NCI-H2196 treated with DMSO at 0.1 percent for 48 hours (cell line): Measurements from ENCODE around the gene GRID1.
"Not testable (repeated sequence)": the region's sequence is repeated elsewhere in the genome, so short reads cannot be mapped to it uniquely, and the experiment has no call there.

Experiments
- DNase-seq: peaks from one replicate; lab custom pipeline; 2025; ENCODE audit not compliant: unreplicated experiment; lab: John Stamatoyannopoulos, UW

The GRID1 gene

DNA sequence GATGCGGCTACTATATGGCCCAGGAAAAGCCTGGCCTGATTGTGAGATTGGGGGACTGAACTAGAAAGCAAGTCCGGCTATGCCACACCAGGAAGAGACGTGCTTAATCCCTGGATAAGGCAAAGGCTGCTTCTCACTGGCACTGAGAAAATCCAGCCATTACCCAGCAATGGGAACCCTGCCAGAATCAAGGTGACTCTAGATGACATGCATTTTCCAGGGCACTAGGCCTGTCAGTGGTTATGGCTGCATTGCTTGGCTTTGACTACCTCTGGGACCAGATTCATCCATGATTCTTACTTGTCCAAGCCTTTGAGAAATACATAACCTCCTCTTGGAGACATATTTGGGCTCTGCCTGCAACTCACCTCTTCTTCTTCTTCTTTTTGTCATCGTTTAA is 317.2 kb downstream of the GRID1 start:
- no peak for DNase-seq

DNA sequence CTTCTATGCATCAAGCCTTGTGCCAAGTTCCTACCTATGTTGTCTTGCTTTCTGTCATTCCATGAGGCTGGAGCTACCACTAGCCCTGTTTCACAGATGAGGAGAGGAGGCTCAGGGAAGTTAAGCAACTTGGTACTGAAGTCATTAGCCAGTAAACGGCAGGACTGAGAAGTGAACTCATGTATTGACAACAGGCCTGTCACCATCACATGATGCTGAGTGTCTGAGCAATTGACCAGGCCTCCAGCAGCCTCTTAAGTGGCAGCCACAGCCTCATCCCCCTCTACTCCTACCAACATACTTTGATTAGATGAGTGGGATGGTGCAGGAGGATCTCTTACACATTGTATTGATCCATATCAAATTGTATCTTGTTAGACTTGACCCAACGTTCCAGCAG is 317.6 kb downstream of the GRID1 start:
- DNase-seq = no peak

DNA sequence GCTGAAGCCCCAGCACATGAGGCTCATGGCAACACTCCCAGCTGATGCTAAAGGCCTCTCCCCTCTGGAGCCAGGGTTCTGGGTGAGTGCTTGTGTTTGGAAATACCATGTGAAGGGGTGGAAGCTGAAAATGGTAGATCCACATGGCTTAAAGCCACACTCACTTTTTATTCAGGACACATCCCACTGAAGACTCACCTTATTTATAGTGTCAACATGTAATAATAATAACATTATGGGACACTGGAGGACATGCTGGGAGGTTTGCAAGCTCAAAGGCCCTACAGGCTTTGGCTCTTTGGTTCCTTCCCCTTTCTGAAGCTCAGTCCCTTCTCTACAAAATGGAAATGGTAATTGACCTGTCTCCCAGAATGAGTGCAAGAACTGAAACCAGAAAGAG is 318.0 kb downstream of the GRID1 start:
- DNase-seq = no peak

DNA sequence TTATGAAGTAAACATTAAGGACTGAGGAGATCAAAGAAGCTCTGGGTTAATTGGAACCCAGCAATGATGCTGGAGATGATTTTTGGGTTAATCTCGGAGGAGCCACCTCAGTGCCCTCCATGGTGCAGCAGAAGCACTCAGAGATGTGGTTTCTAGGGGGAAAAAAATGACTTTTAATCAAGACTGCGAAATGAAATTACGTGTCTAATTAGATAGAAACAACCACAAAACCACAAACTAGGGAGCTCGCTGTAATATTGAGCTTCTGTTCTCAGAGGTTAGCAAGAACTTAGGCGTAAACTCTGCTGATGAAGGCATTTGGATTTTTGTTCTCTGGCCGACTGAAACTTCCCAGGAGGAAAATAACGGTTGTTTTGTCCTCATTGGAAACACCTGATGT is 319.0 kb downstream of the GRID1 start:
- no peak for DNase-seq

DNA sequence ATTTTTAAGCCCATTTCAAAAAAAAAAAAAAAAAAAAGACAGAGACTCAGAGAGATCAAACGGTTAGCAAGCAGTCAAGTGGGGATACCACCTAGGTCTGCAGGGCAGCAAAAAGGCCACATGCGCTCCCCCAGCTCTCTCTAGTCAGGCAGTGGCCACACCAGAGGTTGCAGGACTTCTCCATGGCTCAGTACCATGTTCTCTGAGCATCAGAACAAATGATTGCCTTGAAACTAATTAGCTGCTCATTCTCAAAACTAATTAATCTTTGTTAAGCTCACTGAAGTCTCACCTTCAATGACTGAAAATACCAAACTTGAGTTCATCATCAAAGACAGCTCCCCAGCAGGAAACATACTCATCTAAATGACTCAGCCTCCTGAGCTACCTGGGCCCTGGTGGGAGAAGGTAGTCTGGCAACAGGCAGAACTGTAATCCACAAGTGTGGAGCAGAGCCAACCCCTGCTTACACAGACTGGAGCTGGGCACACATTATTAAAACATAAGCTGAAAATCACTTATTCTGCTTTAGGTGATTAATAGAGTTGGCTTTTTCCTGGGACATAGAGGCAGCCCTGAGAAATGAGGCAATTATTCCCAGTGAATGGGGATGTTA is 319.6 kb downstream of the GRID1 start:
- no peak for DNase-seq

DNA sequence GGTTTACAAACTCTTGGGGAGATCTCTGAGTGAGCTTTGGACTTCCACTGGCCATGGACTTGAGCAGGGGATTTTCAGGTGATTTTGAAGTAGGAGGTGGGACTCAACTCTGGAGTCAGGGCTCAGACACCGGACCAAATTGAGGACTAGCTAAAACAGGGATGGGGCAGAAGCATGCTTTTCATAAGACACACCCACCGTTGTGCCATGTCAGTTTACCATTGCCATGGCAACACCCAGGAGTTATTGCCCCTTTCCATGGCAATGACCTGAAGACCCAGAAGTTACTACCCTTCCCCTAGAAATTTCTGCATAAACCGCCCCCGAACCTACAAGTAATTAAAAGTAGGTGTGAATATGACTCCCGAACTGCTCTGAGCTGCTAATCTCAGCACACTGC is 320.7 kb downstream of the GRID1 start:
- DNase-seq = no peak

DNA sequence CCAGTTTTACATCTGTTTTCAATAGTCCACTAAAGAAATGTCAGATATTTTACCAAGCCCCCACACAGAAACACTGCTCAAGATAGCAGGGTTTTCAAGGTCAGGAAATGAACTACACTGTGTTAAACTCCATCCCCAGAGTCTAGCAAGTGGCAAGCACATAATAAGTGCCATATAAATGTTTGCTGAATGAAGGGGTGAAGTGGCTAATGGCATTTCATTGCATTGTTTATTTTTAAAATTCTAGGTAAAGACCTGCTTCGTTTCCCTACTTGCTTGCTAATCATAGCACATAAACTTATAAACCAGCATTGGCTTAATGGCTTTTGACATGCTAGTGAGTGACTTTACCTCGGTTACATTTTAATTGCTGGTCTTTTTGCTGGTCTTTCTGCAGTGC is 322.6 kb downstream of the GRID1 start:
- DNase-seq = no peak

DNA sequence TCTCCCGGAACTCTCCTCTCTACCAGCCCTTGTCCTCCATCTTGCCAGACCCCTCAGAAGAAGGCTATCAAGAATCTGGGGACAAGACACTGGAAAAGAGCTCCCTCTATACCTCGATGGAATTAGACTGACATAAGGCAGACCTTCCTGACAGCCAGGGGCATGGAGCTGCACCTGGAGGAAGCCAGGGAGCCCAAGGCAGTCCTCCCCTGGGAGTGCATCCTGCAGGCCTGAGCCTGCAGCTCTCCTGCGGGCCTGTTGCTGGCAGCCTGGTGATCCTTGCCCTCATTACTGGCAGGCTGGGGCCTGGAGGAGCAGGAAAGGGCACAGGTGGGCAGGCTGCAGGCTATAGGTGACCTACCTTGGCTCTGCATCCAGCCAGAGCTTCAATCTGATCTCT is 323.4 kb downstream of the GRID1 start:
- no peak for DNase-seq

DNA sequence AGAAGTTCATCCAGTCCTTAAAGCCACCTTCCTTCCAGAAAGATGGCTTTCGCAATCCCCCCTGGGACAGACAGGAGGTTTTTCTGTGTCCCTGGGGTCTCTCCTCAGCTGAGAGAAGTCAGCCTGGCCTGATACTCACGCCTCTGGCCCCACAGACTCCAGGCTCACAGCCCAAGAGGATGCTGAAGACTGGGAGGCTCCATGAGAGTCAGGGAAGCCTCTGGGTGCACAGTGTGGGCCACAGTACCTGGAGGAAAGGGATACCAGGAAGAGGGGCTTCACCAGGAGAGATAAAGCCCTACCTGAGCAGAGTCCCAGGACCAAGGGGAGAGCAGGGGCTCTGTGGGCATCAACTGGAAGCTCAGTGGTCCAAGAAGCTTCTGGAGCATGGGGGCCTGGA is 324.4 kb downstream of the GRID1 start:
- DNase-seq = no peak

DNA sequence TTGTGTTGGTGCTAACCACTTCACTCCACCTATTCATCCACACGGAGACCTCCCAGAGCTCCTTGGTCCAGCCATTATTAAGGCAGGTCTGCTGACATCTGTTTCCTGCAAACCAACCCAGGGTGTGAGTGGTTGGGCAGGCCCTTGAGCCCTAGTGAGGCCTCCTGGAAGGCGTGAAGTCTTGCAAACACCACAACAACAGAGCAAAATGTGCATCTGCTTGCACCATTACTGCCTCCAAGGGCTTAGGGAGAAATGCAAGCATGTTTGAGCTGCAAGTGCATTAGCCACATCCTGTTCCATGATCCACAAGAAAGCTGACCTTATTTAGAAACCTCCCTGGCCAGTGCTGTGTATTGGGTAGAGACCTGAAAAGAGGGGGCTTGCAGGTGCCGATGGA is 325.5 kb downstream of the GRID1 start:
- no peak for DNase-seq

DNA sequence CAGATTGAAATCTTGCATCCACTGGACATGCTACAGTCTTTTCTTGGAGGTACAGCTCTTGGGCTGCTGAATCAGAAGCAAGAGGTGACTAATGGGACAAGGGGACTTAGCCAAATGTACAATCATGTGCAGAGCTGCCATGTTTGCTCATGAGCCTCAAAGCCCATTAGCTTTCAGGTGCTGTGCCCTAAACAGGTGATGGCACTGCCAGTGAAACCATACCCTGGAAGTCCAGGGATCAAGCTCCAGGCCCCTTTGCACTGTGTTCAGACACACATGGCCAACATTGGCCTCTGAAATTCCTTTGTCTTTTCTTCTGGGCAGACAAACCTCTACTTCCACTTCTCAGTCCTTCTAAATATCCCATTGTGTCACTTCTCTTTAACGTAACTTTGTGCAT is 328.2 kb downstream of the GRID1 start:
- no peak for DNase-seq

DNA sequence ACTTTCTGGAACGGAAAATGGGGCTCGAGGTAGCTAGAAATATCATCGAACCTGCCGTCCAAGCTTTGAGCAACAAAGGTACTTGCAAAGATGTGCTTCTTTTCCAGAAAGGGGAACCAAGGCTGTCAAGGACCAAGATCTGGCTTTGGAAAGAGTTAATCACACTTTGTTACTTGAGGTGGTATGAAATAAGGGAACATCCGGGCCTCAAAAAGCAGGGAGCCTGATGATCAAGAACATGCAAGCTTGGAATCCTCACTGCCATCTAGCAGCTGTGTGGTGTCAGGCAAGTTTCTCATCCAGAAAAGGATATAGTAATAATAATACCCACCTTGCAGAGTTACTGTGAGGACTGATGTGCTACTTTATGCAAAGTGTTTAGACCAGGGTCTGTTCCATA is 329.5 kb downstream of the GRID1 start:
- no peak for DNase-seq

DNA sequence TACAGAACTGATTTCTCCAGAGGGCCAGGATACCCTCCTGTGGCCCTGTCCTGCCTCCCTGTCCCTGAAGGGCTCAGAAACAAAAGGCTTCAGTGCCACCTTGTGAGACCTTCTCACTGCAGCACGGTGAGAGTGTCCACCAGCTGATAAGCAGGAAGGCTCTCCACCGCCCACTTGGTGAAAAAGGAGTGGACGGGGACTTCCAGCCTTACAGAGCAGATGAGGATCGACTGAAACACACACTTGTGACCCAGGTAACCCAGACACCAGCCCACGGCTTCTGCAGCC is 330.1 kb downstream of the GRID1 start:
- DNase-seq = no peak

DNA sequence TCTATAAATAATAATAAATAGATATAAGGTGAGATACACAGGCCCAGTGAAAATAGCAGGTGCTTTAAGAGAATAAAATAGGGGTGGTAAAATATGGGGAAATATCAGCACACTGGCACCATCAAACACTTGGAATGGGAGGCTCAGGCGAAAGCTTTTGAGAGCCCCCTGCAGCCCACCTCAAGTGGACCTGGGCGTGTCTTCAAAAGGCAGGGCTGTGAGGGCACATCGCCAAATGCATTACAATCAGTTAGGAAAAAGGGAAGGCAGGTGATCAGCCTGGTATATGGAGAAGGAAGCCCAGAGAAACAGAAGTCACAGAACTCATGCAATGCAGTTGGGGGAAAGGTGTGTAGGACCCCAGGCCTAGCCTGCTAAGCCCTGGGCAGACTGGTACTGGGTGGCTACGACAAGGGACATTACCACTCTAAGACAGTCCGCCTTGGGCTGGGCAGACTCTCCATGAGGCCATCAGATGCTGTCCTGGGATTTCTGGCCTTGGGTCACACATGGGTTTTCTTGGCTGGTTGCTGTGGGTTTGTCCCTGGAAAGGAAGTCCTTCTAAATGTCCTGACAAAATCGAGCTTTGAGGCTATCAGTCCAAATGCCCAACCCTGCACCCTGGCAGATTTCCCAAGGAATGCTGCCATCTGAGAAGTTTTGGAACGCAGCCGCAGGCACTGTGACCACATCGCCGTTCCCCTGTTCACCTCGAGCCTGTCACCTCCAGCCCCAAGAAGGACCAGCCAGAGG is 330.6 kb downstream of the GRID1 start:
- DNase-seq = no peak

DNA sequence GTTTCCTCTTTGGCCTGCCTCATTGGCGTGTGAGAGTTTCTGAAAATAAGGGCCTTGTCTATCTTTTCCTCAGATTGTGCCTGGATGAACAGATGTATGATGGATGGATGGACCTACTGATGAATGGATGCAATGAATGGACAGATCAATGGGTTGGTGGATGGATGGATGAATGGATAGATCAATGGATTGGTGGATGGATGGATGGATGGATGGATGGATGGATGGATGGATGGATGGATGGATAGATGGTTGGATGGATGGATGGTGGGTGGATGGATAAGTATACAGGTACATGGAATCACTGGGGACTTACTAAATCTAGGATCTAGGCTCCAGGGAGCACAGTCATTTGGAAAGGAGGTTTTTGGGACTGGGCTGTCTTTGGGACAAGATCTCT is 331.9 kb downstream of the GRID1 start:
- DNase-seq = no peak

DNA sequence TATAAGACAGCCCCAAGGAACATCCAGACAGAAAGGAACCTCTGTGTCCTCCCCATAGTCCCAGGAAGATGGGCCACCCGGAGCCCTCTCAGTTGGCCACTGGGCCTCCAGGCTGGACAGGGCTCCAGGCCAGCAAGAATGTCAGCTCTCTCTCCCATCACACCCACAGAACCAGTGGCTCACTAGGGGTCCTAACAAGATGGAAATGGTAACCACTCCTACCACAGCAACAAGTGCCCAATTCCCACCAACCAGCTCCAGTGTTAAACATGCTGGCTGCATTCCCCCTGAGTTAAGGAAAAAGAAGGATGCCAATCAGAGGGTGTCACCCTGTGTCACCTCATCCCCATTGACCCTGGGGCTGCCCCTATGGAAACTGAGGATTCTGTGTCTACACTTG is 333.0 kb downstream of the GRID1 start:
- no peak for DNase-seq

DNA sequence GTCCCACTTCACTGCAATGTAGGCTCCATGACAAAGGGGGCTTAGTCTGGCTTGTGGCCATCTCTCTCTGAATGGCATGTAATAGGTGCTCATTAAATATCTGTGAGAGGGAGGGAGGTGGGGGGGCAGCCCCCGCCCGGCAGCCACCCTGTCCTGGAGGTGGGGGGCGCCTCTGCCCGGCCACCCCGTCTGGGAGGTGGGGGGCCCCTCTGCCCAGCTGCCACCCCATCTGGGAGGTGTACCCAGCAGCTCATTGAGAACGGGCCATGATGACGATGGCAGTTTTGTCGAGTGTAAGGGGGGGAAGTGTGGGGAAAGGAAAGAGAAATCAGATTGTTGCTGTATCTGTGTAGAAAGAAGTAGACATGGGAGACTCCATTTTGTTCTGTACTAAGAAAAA is 334.5 kb downstream of the GRID1 start:
- not testable (repeated sequence) for DNase-seq

DNA sequence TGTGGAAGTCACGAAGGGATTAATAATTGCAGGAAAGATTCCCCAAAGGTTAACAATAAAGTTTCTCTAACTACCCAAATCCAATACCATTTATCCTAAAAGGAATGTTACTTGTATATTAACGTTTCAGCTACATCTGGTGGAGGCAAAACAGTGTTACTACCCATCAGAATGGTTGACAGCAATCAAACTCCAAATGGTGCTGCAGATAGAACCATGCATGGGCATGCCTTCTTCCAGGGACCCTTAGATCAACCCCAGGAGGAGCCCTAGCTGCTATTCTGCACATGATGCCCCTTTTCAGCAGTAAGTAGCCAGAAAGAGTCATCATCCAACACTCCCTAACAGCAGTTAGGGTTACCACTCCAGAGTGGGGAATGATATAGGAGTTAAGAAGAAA is 336.3 kb downstream of the GRID1 start:
- DNase-seq = no peak

DNA sequence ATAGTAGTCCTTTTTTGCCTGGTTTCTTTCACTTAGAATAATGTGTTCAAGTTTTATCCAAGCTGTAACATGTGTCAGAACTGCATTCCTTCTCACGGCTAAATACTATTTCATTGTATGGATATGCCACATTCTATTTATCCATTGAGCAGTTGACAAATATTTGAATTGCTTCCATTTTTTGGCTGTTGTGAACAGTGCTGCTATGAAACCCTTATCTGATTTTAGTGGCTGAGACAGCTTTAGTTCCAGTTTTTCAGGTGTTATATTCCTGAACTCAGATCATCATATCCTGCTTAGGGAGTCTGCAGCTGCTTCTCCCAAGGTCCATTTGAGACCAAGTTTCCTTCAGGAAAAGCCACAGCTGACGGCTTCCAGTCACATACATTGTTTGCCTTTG is 339.2 kb downstream of the GRID1 start:
- DNase-seq = no peak

DNA sequence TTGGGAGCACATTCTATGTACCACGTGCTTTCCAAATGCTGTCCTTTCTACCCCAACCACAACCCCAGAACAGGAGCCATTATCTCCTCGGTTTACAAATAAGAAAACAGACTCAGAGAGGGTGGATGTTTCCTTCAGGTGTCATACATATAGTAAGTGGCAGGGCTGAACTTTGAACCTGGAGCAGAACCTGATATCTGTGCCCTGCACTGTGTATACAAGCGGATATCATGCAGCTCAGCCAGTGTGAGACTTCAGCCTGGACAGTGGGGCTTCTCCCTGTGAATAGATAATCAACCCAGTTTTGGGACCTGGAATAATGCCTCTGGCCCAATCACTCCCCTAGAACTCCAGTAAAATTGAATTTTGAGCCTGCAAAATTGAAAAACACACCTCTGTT is 341.1 kb downstream of the GRID1 start:
- no peak for DNase-seq

DNA sequence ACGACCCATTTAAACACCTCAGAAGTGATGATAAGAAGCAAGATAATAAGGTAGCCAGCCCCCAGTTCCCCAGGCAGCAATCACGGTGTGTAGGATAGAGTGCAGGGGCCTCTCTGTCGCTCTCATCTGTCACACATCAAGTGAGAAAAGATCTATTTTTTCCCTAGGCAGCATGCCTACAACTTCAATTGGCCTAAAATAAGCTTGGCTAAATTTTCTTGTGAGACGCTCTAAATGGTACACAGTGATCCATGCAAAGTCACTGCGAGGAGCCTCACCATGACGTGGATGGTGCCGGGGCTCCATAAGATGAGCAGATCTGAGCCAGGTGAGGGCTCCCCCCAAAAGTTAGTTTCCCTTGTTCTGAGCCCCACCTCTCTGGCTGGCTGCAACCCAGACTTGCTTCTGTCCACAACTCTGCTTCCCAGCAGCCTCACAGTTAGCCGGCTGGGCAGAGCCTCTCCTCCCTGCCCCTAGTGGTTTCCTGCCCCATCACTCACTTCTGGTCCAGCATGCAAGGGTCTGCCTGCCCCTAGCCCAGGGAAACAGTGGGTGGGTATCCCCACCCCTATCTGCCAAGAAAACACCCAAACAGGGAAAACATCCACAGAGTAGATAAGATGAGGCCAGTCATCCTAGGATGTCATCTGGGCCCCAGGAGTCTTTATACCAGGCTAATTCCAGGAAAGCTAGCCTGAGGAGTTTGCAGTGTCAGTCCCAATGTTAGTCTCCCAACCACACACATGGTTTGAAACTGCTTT is 342.1 kb downstream of the GRID1 start:
- DNase-seq = no peak

DNA sequence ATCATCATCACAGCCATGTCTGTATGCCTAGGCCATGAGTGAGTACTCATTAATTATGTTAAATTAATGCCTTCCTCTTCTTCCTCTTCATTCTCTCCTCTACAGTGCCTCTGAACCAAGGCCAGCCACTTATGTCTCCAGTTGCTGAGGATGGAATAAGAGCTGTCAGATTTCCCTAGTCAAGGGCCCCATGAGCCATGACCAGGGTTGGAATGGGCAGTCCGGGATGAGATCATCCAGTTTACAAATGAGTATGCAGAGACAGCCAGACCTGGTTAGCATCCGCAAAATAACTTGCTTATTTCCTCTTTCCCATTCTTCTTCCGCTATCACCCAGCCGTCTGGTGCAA is 342.7 kb downstream of the GRID1 start:
- no peak for DNase-seq

DNA sequence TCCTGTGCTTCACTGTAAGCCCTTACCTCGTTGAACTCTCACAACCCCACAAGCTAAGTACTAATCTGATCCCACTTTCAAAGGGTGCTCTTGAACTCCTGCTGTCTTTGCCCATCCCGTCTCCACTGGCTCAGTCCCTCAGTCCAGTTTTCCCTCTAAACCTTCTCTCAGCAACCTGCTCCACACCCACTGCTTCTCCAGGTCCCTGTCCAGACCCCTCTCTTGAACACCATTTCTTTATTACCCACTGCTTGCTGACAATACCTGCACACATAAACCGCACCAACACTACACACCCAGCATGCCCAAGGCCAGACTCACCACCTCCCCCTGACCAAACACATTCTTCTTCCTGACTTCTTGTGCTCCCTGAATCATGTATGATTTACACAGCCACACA is 343.3 kb downstream of the GRID1 start:
- no peak for DNase-seq
